ENCODE data around the gene IKZF2. TPM values are rescaled to one million over a fixed set of nuclear protein-coding genes. Genes with fewer than 3 reads are reported as not detected.

Gene IKZF2
- total RNA-seq, 1 experiment from 2014 or later: 5.2 TPM

- H4K20me1 ChIP-seq (ENCODE audit: low read length): no peaks in the 10 kb centered on the region
- intact Hi-C loops (cut with micrococcal nuclease): no loop called here
- BruUV-seq (replicated peaks): no TSS peak
These were observed 82.6 kb downstream of the IKZF2 start for GRCh38 chr2:213068676-213069359.

GRCh38 chr2:213067888-213068287 is 83.5 kb downstream of the IKZF2 start:
- no peak overlapping the region for H3K4me2 ChIP-seq (ENCODE audit: low read length)
- H4K20me1 ChIP-seq (ENCODE audit: low read length): no peaks in the 10 kb centered on the region
- H3K4me3 ChIP-seq (ENCODE audit: low read length): no peak overlapping the region
- intact Hi-C loops (cut with micrococcal nuclease): no loop called here
- no peak for ATAC-seq
- no peaks in the 10 kb centered on the region for H3K9me2 ChIP-seq (replicated peaks; ENCODE audit: low read length)
- DNase-seq: peak; percentile 30
- no TSS peak for BruUV-seq (replicated peaks)
- no peak overlapping the region for H3K27ac ChIP-seq (ENCODE audit: low read length)
- H3K36me3 ChIP-seq (ENCODE audit: low read depth, low read length): no peaks in the 10 kb centered on the region
- TF ChIP-seq, protein P1, sequence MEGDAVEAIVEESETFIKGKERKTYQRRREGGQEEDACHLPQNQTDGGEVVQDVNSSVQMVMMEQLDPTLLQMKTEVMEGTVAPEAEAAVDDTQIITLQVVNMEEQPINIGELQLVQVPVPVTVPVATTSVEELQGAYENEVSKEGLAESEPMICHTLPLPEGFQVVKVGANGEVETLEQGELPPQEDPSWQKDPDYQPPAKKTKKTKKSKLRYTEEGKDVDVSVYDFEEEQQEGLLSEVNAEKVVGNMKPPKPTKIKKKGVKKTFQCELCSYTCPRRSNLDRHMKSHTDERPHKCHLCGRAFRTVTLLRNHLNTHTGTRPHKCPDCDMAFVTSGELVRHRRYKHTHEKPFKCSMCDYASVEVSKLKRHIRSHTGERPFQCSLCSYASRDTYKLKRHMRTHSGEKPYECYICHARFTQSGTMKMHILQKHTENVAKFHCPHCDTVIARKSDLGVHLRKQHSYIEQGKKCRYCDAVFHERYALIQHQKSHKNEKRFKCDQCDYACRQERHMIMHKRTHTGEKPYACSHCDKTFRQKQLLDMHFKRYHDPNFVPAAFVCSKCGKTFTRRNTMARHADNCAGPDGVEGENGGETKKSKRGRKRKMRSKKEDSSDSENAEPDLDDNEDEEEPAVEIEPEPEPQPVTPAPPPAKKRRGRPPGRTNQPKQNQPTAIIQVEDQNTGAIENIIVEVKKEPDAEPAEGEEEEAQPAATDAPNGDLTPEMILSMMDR (conservative IDR thresholded peaks at IDR 0.05; ENCODE audit: low read depth, low read length): no peak
- TF ChIP-seq EZH2 (IDR thresholded peaks at IDR 0.05; ENCODE audit: low read length, unreplicated experiment) (no peak), EZH2phosphoT487 (IDR thresholded peaks at IDR 0.05; ENCODE audit: borderline replicate concordance, low read length) (no peak)
- ChIA-PET CTCF (no interaction called here), POLR2A (ENCODE audit: unreplicated experiment) (no interaction called here)
- H2AFZ ChIP-seq (ENCODE audit: low read length): no peak overlapping the region
- H3K9ac ChIP-seq (ENCODE audit: low read length): no peak overlapping the region
- no peaks in the 10 kb centered on the region for H3K9me3 ChIP-seq (ENCODE audit: low read length)
- no peaks in the 10 kb centered on the region for H3F3A ChIP-seq (ENCODE audit: low read length, unreplicated experiment)
- H3K4me1 ChIP-seq (ENCODE audit: insufficient read depth, low read length): no peaks in the 10 kb centered on the region
- H3K79me2 ChIP-seq (ENCODE audit: low read length): no peaks in the 10 kb centered on the region
- H3K27me3 ChIP-seq (ENCODE audit: low read length): no peaks in the 10 kb centered on the region

More at GRCh38 chr2:213068676-213069359, 82.6 kb downstream of the IKZF2 start:
- Histone ChIP-seq H3K36me3 (ENCODE audit: low read depth, low read length) (no peaks in the 10 kb centered on the region), H3K9me3 (ENCODE audit: low read length) (no peaks in the 10 kb centered on the region), H3K27me3 (ENCODE audit: low read length) (no peaks in the 10 kb centered on the region), H2AFZ (ENCODE audit: low read length) (no peak overlapping the region), H3K9ac (ENCODE audit: low read length) (no peak overlapping the region), H3F3A (ENCODE audit: low read length, unreplicated experiment) (no peaks in the 10 kb centered on the region), H3K27ac (ENCODE audit: low read length) (no peak overlapping the region), H3K4me3 (ENCODE audit: low read length) (no peak overlapping the region), H3K79me2 (ENCODE audit: low read length) (no peaks in the 10 kb centered on the region), H3K9me2 (replicated peaks; ENCODE audit: low read length) (no peaks in the 10 kb centered on the region), H3K4me2 (ENCODE audit: low read length) (no peak overlapping the region), H3K4me1 (ENCODE audit: insufficient read depth, low read length) (no peaks in the 10 kb centered on the region)
- POLR2A ChIA-PET (ENCODE audit: unreplicated experiment): no interaction called here
- CTCF ChIA-PET: no interaction called here
- DNase-seq: no peak
- TF ChIP-seq EZH2phosphoT487 (IDR thresholded peaks at IDR 0.05; ENCODE audit: borderline replicate concordance, low read length): no peak
- no peak for TF ChIP-seq EZH2 (IDR thresholded peaks at IDR 0.05; ENCODE audit: low read length, unreplicated experiment)
- TF ChIP-seq, protein P1 (conservative IDR thresholded peaks at IDR 0.05; ENCODE audit: low read depth, low read length): no peak
- ATAC-seq: no peak

- Histone ChIP-seq H3K4me2 (ENCODE audit: low read length) (no peak overlapping the region), H3K9ac (ENCODE audit: low read length) (no peak overlapping the region)
These were observed 85.0 kb downstream of the IKZF2 start for GRCh38 chr2:213066443-213066743.

More at GRCh38 chr2:213066443-213066743, 85.0 kb downstream of the IKZF2 start:
- ChIA-PET POLR2A (ENCODE audit: unreplicated experiment) (no interaction called here), CTCF (no interaction called here)
- no peaks in the 10 kb centered on the region for H3F3A ChIP-seq (ENCODE audit: low read length, unreplicated experiment)
- ATAC-seq (no peak), DNase-seq (no peak)
- BruUV-seq (replicated peaks): no TSS peak
- no peaks in the 10 kb centered on the region for H3K9me3 ChIP-seq (ENCODE audit: low read length)
- TF ChIP-seq, protein P1 (conservative IDR thresholded peaks at IDR 0.05; ENCODE audit: low read depth, low read length): no peak
- TF ChIP-seq EZH2 (IDR thresholded peaks at IDR 0.05; ENCODE audit: low read length, unreplicated experiment): no peak
- TF ChIP-seq EZH2phosphoT487 (IDR thresholded peaks at IDR 0.05; ENCODE audit: borderline replicate concordance, low read length): no peak
- H3K36me3 ChIP-seq (ENCODE audit: low read depth, low read length): no peaks in the 10 kb centered on the region
- no peak overlapping the region for H3K4me3 ChIP-seq (ENCODE audit: low read length)
- no peaks in the 10 kb centered on the region for H3K4me1 ChIP-seq (ENCODE audit: insufficient read depth, low read length)
- H3K9me2 ChIP-seq (replicated peaks; ENCODE audit: low read length): no peaks in the 10 kb centered on the region
- H2AFZ ChIP-seq (ENCODE audit: low read length): no peak overlapping the region
- no peaks in the 10 kb centered on the region for H3K27me3 ChIP-seq (ENCODE audit: low read length)
- intact Hi-C loops (cut with micrococcal nuclease): no loop called here
- no peaks in the 10 kb centered on the region for H4K20me1 ChIP-seq (ENCODE audit: low read length)
- no peaks in the 10 kb centered on the region for H3K79me2 ChIP-seq (ENCODE audit: low read length)
- no peak overlapping the region for H3K27ac ChIP-seq (ENCODE audit: low read length)

All from PC-3 (cell line).